Stimulated activated CD4-positive, alpha-beta T cell treated with anti-CD3 and anti-CD28 coated beads, Interleukin-1b, Interleukin-23, amount 100 ng/mL, for 1 hour (primary cell): ENCODE measurements around the gene SIX5.
A peak's percentile ranks its signal among the peaks of the same experiment; 100 is the strongest.

Source experiments
- DNase-seq, 2 donors: peaks; one replicate each; pipeline ENCODE4 v3.0.0-alpha.2; 2020; ENCODE audit warnings: low read depth in 2 of 2

Gene SIX5

GRCh38 chr19:45773384-45773783, 4.3 kb upstream of the SIX5 start:
- DNase-seq = no peak

- no peak for DNase-seq
Measured at GRCh38 chr19:45772912-45773311, 3.9 kb upstream of the SIX5 start.

- no peak for DNase-seq
Measured at GRCh38 chr19:45772130-45772840, 3.2 kb upstream of the SIX5 start.

GRCh38 chr19:45771311-45771933, 2.4 kb upstream of the SIX5 start:
- DNase-seq = no peak

- DNase-seq = peak; percentile 78 to 82
Measured at GRCh38 chr19:45770192-45771101, 1.4 kb upstream of the SIX5 start.

GRCh38 chr19:45769821-45770191, 754 bp upstream of the SIX5 start:
- no peak for DNase-seq

GRCh38 chr19:45768655-45768983, 433 bp downstream of the SIX5 start:
- no peak for DNase-seq

GRCh38 chr19:45767881-45768654, 984 bp downstream of the SIX5 start:
- no peak for DNase-seq

- no peak for DNase-seq
Measured at GRCh38 chr19:45767410-45767880, 1.6 kb downstream of the SIX5 start.

GRCh38 chr19:45766869-45767346, 2.1 kb downstream of the SIX5 start:
- DNase-seq = no peak

- DNase-seq = no peak
Measured at GRCh38 chr19:45766296-45766868, 2.7 kb downstream of the SIX5 start.

- no peak for DNase-seq
Measured at GRCh38 chr19:45765702-45766295, 3.3 kb downstream of the SIX5 start.

GRCh38 chr19:45764945-45765701, 3.9 kb downstream of the SIX5 start:
- DNase-seq = no peak

- no peak for DNase-seq
Measured at GRCh38 chr19:45764475-45764874, 4.6 kb downstream of the SIX5 start.

- no peak for DNase-seq
Measured at GRCh38 chr19:45763691-45764294, 5.3 kb downstream of the SIX5 start.

- DNase-seq = no peak
Measured at GRCh38 chr19:45762870-45763631, 6.0 kb downstream of the SIX5 start.

GRCh38 chr19:45761714-45762113, 7.3 kb downstream of the SIX5 start:
- no peak for DNase-seq

GRCh38 chr19:45758921-45759320, 10.1 kb downstream of the SIX5 start:
- no peak for DNase-seq

GRCh38 chr19:45757695-45758094, 11.4 kb downstream of the SIX5 start:
- DNase-seq = no peak
